ENCODE results near the gene MYOZ1.
"Not testable (repeated sequence)": the region's sequence is repeated elsewhere in the genome, so short reads cannot be mapped to it uniquely, and the experiment has no call there.

Gene MYOZ1

GRCh38 chr10:73647875-73648651 lies 6.8 kb upstream of the MYOZ1 start:
- DNase-seq (ENCODE audit: low read depth in 3 of 3), result no peak

GRCh38 chr10:73647211-73647874 lies 6.1 kb upstream of the MYOZ1 start:
- DNase-seq (ENCODE audit: low read depth in 3 of 3), result peak in 1 of 3 experiments; percentile 20

GRCh38 chr10:73646598-73647041 lies 5.3 kb upstream of the MYOZ1 start:
- no peak for DNase-seq (ENCODE audit: low read depth in 3 of 3)

- DNase-seq (ENCODE audit: low read depth in 3 of 3), result no peak
These were observed 4.0 kb upstream of the MYOZ1 start for GRCh38 chr10:73645251-73645650.

- no peak for DNase-seq (ENCODE audit: low read depth in 3 of 3)
These were observed 3.5 kb upstream of the MYOZ1 start for GRCh38 chr10:73644767-73645166.

GRCh38 chr10:73644015-73644743 lies 2.9 kb upstream of the MYOZ1 start:
- DNase-seq (ENCODE audit: low read depth in 3 of 3), result peak; percentile 16 to 28 (median 22)

- no peak for DNase-seq (ENCODE audit: low read depth in 3 of 3)
These were observed 2.1 kb upstream of the MYOZ1 start for GRCh38 chr10:73643362-73643761.

GRCh38 chr10:73639286-73639685 lies 2.0 kb downstream of the MYOZ1 start:
- DNase-seq (ENCODE audit: low read depth in 3 of 3), result no peak

- DNase-seq (ENCODE audit: low read depth in 3 of 3), result no peak
These were observed 5.5 kb downstream of the MYOZ1 start for GRCh38 chr10:73635781-73636180.

GRCh38 chr10:73634421-73634820 lies 6.9 kb downstream of the MYOZ1 start:
- no peak for DNase-seq (ENCODE audit: low read depth in 3 of 3)

- no peak for DNase-seq (ENCODE audit: low read depth in 3 of 3)
These were observed 12.1 kb downstream of the MYOZ1 start for GRCh38 chr10:73629165-73629564.

- DNase-seq (ENCODE audit: low read depth in 3 of 3), result no peak
These were observed 12.9 kb downstream of the MYOZ1 start for GRCh38 chr10:73628405-73628804.

GRCh38 chr10:73627300-73627699 lies 14.0 kb downstream of the MYOZ1 start:
- no peak for DNase-seq (ENCODE audit: low read depth in 3 of 3)

- peak; percentile 81 to 91 (median 89) for DNase-seq (ENCODE audit: low read depth in 3 of 3)
These were observed 15.2 kb downstream of the MYOZ1 start for GRCh38 chr10:73625884-73626752.

- DNase-seq (ENCODE audit: low read depth in 3 of 3), result no peak
These were observed 16.0 kb downstream of the MYOZ1 start for GRCh38 chr10:73625004-73625883.

- no peak for DNase-seq (ENCODE audit: low read depth in 3 of 3)
These were observed 18.2 kb downstream of the MYOZ1 start for GRCh38 chr10:73623056-73623455.

GRCh38 chr10:73620974-73621373 lies 20.3 kb downstream of the MYOZ1 start:
- not testable (repeated sequence) for DNase-seq (ENCODE audit: low read depth in 3 of 3)

GRCh38 chr10:73617143-73617542 lies 24.1 kb downstream of the MYOZ1 start:
- DNase-seq (ENCODE audit: low read depth in 3 of 3), result not testable (repeated sequence)

GRCh38 chr10:73614720-73615119 lies 26.6 kb downstream of the MYOZ1 start:
- no peak for DNase-seq (ENCODE audit: low read depth in 3 of 3)

GRCh38 chr10:73609116-73609515 lies 32.2 kb downstream of the MYOZ1 start:
- DNase-seq (ENCODE audit: low read depth in 3 of 3), result no peak

Measured in stimulated activated CD4-positive, alpha-beta T cell treated with anti-CD3 and anti-CD28 coated beads, TNF-alpha, amount 100 ng/mL, for 24 hours (primary cell).